ENCODE results near the gene CDK14.

Gene CDK14

DNA sequence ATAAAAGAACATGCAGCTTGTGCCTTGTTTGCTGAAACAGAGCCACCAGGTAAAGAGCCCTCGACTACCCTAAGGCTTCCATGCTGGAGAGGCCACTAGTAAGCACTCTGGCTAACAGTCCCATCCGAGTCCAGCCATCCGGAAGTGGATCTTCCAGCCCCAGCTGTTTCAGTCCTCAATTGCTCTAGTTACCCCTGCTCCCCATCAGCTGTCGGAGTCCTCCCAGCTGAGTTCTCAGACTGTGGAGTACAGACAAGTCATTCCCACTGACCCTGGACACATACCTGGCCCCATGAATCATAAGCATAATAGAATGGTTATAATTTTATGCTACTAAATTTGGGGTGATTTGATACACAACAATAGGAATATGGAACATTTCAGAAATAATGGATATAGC, 654.6 kb downstream of the CDK14 start:
- DNase-seq (ENCODE audit: low read depth in 2 of 2): no peak

DNA sequence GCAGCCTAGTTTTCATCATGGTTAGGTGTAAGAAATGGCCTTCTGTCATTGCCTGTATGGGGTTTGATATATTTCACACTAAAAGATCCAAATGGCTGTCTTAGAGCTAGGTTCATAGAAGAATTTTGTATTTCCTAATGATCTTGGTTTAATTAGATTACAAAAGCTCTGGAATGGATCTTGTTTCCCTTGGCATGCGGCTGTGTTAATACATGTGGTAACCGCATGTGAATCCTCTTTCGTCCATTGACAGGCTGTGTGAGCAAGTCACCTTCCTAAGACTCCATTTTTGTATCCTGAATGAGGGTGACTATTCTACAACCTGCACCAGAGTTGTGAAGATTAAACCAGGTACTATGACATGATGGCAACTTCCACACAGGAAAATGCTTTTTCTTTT, 655.8 kb downstream of the CDK14 start:
- no peak for DNase-seq (ENCODE audit: low read depth in 2 of 2)

Measured in stimulated activated CD8-positive, alpha-beta memory T cell treated with anti-CD3 and anti-CD28 coated beads, Interleukin-2, amount 100 ng/mL, for 1 hour (primary cell).